PC-3 (cell line): ENCODE results near the gene CARNS1.

ENCODE experiments used
- EZH2 ChIP-seq: fragments of 300-600 bp; sonication (generic); IDR thresholded peaks from one replicate; pipeline ENCODE4 v1.6.1; 2017; ENCODE audit warnings: antibody characterized with exemption, mild to moderate bottlenecking, low read length; ENCODE audit not compliant: unreplicated experiment
- TF ChIP-seq, protein P1 (sequence below): fragments of 300-600 bp; sonication (generic); conservative IDR thresholded peaks from 2 replicates; pipeline ENCODE4 v1.5.1; 2017; ENCODE audit warnings: antibody characterized with exemption, low read depth, mild to moderate bottlenecking, low read length

DNA sequence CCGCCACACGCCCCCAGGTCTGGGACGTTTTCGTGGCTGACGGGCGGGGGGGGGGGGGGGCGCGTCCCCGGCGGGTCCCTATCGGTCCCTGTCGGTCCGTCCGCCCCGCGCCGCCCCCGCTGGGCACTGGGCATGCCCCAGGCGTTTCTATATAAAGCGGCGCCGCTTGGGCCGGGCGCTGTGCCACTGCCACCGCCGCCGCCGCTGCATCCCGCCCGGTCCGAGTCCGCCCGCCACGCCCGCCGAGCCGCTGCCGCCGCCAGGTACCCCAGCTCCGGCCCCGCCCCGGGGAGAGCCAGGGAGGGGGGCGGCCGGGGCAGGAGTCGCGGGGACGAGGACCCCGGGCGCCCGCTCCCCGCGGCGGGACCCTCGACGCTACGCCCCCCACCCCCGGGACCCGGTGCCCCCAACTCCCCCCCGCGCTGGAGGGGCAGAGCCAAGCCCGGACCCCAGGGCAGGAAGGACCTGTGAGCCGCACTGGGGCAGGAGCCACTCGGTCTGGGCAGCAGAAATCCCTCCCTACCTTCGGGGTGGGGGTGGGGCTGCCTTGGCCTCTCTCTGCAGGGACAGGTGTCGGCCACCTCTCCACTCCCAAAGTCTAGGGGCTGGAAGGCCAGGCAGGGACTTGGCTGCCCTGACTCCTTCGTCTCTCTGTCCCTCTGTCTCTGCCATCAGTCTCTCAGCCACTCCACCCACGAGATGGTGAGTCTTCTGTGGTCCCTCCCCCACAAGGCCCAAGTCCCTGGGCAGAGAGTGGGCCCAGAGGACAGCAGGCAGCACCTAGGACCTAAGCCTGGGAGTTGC is at the start of gene CARNS1:
- no peak for TF ChIP-seq EZH2
- TF ChIP-seq, protein P1, sequence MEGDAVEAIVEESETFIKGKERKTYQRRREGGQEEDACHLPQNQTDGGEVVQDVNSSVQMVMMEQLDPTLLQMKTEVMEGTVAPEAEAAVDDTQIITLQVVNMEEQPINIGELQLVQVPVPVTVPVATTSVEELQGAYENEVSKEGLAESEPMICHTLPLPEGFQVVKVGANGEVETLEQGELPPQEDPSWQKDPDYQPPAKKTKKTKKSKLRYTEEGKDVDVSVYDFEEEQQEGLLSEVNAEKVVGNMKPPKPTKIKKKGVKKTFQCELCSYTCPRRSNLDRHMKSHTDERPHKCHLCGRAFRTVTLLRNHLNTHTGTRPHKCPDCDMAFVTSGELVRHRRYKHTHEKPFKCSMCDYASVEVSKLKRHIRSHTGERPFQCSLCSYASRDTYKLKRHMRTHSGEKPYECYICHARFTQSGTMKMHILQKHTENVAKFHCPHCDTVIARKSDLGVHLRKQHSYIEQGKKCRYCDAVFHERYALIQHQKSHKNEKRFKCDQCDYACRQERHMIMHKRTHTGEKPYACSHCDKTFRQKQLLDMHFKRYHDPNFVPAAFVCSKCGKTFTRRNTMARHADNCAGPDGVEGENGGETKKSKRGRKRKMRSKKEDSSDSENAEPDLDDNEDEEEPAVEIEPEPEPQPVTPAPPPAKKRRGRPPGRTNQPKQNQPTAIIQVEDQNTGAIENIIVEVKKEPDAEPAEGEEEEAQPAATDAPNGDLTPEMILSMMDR: no peak
